GM12892 (cell line): ENCODE data around the gene LSM14A.
"Not testable (repeated sequence)": the region's sequence is repeated elsewhere in the genome, so short reads cannot be mapped to it uniquely, and the experiment has no call there.

Experiments
- POLR2A ChIP-seq: IDR thresholded peaks from 2 replicates; pipeline ENCODE4 v1.6.1; 2011; ENCODE audit warnings: low read depth, low read length, control low read depth
- POLR2AphosphoS5 ChIP-seq: IDR thresholded peaks from 2 replicates; pipeline ENCODE4 v1.6.1; 2011; ENCODE audit warnings: low read depth, low read length, control low read depth
- TAF1 ChIP-seq: IDR thresholded peaks from 2 replicates; pipeline ENCODE4 v1.6.1; 2011; ENCODE audit warnings: low read depth, mild to moderate bottlenecking, control low read depth, low read length, borderline replicate concordance

GRCh38 chr19:34205324-34205723 is 33.0 kb downstream of the LSM14A start:
- not testable (repeated sequence) for TF ChIP-seq POLR2A, TAF1, POLR2AphosphoS5
